ENCODE measurements around the gene MMAB. TPM values are rescaled to one million over a fixed set of nuclear protein-coding genes. Genes with fewer than 3 reads are reported as not detected.
"Not testable (repeated sequence)": the region's sequence is repeated elsewhere in the genome, so short reads cannot be mapped to it uniquely, and the experiment has no call there.

MMAB gene
- total and polyA plus RNA-seq, 4 donors = 47.1 to 101 (median 77.1) TPM

GRCh38 chr12:109604132-109604585, 30.9 kb upstream of the MMAB start:
- peaks cover 1 to 10% (median 8%) of the 10 kb centered on the region in 4 donors for H3K4me1 ChIP-seq (ENCODE audit: control insufficient read depth in 4 of 4, insufficient read depth in 4 of 4, low read length in 3 of 4)
- no peak overlapping the region for H3K9ac ChIP-seq (ENCODE audit: low read depth in 1 of 2, low read length in 2 of 2)
- 66% methylated on average over 3 of the region's 3 CpGs for WGBS
- H3K4me3 ChIP-seq (ENCODE audit: low read depth in 1 of 3, low read length in 3 of 3) = no peak overlapping the region
- H3K27me3 ChIP-seq (ENCODE audit: control insufficient read depth in 4 of 4, insufficient read depth in 4 of 4, low read length in 3 of 4) = no peaks in the 10 kb centered on the region
- no peaks in the 10 kb centered on the region for H3K36me3 ChIP-seq (ENCODE audit: control insufficient read depth in 4 of 4, insufficient read depth in 3 of 4, low read depth in 1 of 4, low read length in 3 of 4)
- no peak overlapping the region for H3K27ac ChIP-seq (ENCODE audit: low read depth in 1 of 2, low read length in 2 of 2)
- H3K9me3 ChIP-seq (ENCODE audit: control insufficient read depth in 4 of 4, low read length in 3 of 4) = no peaks in the 10 kb centered on the region
- TF ChIP-seq HNF4A (conservative IDR thresholded peaks at IDR 0.05) (peak; percentile 78 to 80), SP1 (IDR thresholded peaks at IDR 0.05) (peak; percentile 38), EGR1 (IDR thresholded peaks at IDR 0.05; ENCODE audit: low read depth in 2 of 2) (no peak), RXRA (IDR thresholded peaks at IDR 0.05) (peak in 1 of 2 donors; percentile 53), GABPA (IDR thresholded peaks at IDR 0.05 in 1 of 2, conservative IDR thresholded peaks at IDR 0.05 in 1 of 2) (no peak), YY1 (IDR thresholded peaks at IDR 0.05) (no peak), TAF1 (conservative IDR thresholded peaks at IDR 0.05) (no peak), RAD21 (IDR thresholded peaks at IDR 0.05) (peak in 1 of 2 donors; percentile 39)
- DNase-seq (ENCODE audit: low spot score) = no peak

- H3K9me3 ChIP-seq (ENCODE audit: control insufficient read depth in 4 of 4, low read length in 3 of 4); DNase-seq (ENCODE audit: low spot score); H3K9ac ChIP-seq (ENCODE audit: low read depth in 1 of 2, low read length in 2 of 2); H3K36me3 ChIP-seq (ENCODE audit: control insufficient read depth in 4 of 4, insufficient read depth in 3 of 4, low read depth in 1 of 4, low read length in 3 of 4); H3K27ac ChIP-seq (ENCODE audit: low read depth in 1 of 2, low read length in 2 of 2); H3K27me3 ChIP-seq (ENCODE audit: control insufficient read depth in 4 of 4, insufficient read depth in 4 of 4, low read length in 3 of 4); H3K4me3 ChIP-seq (ENCODE audit: low read depth in 1 of 3, low read length in 3 of 3): not testable (repeated sequence)
- peaks cover 3 to 23% (median 17%) of the 10 kb centered on the region in 4 donors for H3K4me1 ChIP-seq (ENCODE audit: control insufficient read depth in 4 of 4, insufficient read depth in 4 of 4, low read length in 3 of 4)
- 92% methylated on average over 5 of the region's 5 CpGs for WGBS
Measured at GRCh38 chr12:109602132-109602531, 28.8 kb upstream of the MMAB start.

- WGBS = 92% methylated on average over 8 of the region's 8 CpGs
- TF ChIP-seq NR2F2 (IDR thresholded peaks at IDR 0.05) = no peak
- TF ChIP-seq HNF4G (IDR thresholded peaks at IDR 0.05) = no peak
- TF ChIP-seq YY1 (IDR thresholded peaks at IDR 0.05) = no peak
- TF ChIP-seq RXRA (IDR thresholded peaks at IDR 0.05) = no peak
- TF ChIP-seq SP1 (IDR thresholded peaks at IDR 0.05) = no peak
- no peak for TF ChIP-seq TAF1 (conservative IDR thresholded peaks at IDR 0.05)
- no peak for TF ChIP-seq FOXA2 (IDR thresholded peaks at IDR 0.05)
- TF ChIP-seq FOXA1 (IDR thresholded peaks at IDR 0.05) = no peak
- no peak for TF ChIP-seq HNF4A (conservative IDR thresholded peaks at IDR 0.05)
- no peak for TF ChIP-seq EGR1 (IDR thresholded peaks at IDR 0.05; ENCODE audit: low read depth in 2 of 2)
- TF ChIP-seq, protein P1, sequence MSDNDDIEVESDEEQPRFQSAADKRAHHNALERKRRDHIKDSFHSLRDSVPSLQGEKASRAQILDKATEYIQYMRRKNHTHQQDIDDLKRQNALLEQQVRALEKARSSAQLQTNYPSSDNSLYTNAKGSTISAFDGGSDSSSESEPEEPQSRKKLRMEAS (IDR thresholded peaks at IDR 0.05) = no peak
- TF ChIP-seq, protein P2, sequence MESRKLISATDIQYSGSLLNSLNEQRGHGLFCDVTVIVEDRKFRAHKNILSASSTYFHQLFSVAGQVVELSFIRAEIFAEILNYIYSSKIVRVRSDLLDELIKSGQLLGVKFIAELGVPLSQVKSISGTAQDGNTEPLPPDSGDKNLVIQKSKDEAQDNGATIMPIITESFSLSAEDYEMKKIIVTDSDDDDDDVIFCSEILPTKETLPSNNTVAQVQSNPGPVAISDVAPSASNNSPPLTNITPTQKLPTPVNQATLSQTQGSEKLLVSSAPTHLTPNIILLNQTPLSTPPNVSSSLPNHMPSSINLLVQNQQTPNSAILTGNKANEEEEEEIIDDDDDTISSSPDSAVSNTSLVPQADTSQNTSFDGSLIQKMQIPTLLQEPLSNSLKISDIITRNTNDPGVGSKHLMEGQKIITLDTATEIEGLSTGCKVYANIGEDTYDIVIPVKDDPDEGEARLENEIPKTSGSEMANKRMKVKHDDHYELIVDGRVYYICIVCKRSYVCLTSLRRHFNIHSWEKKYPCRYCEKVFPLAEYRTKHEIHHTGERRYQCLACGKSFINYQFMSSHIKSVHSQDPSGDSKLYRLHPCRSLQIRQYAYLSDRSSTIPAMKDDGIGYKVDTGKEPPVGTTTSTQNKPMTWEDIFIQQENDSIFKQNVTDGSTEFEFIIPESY (IDR thresholded peaks at IDR 0.05) = no peak
- TF ChIP-seq, protein P3, sequence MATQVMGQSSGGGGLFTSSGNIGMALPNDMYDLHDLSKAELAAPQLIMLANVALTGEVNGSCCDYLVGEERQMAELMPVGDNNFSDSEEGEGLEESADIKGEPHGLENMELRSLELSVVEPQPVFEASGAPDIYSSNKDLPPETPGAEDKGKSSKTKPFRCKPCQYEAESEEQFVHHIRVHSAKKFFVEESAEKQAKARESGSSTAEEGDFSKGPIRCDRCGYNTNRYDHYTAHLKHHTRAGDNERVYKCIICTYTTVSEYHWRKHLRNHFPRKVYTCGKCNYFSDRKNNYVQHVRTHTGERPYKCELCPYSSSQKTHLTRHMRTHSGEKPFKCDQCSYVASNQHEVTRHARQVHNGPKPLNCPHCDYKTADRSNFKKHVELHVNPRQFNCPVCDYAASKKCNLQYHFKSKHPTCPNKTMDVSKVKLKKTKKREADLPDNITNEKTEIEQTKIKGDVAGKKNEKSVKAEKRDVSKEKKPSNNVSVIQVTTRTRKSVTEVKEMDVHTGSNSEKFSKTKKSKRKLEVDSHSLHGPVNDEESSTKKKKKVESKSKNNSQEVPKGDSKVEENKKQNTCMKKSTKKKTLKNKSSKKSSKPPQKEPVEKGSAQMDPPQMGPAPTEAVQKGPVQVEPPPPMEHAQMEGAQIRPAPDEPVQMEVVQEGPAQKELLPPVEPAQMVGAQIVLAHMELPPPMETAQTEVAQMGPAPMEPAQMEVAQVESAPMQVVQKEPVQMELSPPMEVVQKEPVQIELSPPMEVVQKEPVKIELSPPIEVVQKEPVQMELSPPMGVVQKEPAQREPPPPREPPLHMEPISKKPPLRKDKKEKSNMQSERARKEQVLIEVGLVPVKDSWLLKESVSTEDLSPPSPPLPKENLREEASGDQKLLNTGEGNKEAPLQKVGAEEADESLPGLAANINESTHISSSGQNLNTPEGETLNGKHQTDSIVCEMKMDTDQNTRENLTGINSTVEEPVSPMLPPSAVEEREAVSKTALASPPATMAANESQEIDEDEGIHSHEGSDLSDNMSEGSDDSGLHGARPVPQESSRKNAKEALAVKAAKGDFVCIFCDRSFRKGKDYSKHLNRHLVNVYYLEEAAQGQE (IDR thresholded peaks at IDR 0.05) = no peak
- TF ChIP-seq, protein P4, sequence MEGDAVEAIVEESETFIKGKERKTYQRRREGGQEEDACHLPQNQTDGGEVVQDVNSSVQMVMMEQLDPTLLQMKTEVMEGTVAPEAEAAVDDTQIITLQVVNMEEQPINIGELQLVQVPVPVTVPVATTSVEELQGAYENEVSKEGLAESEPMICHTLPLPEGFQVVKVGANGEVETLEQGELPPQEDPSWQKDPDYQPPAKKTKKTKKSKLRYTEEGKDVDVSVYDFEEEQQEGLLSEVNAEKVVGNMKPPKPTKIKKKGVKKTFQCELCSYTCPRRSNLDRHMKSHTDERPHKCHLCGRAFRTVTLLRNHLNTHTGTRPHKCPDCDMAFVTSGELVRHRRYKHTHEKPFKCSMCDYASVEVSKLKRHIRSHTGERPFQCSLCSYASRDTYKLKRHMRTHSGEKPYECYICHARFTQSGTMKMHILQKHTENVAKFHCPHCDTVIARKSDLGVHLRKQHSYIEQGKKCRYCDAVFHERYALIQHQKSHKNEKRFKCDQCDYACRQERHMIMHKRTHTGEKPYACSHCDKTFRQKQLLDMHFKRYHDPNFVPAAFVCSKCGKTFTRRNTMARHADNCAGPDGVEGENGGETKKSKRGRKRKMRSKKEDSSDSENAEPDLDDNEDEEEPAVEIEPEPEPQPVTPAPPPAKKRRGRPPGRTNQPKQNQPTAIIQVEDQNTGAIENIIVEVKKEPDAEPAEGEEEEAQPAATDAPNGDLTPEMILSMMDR (IDR thresholded peaks at IDR 0.05; ENCODE audit: low read depth, low read length, missing input control) = no peak
- no peak for TF ChIP-seq GABPA (IDR thresholded peaks at IDR 0.05 in 1 of 2, conservative IDR thresholded peaks at IDR 0.05 in 1 of 2)
- TF ChIP-seq ATF3 (IDR thresholded peaks at IDR 0.05) = no peak
- TF ChIP-seq JUND (IDR thresholded peaks at IDR 0.05) = no peak
- TF ChIP-seq RAD21 (IDR thresholded peaks at IDR 0.05) = no peak
- Histone ChIP-seq H3K27me3 (ENCODE audit: control insufficient read depth in 4 of 4, insufficient read depth in 4 of 4, low read length in 3 of 4) (no peaks in the 10 kb centered on the region), H3K9me3 (ENCODE audit: control insufficient read depth in 4 of 4, low read length in 3 of 4) (no peaks in the 10 kb centered on the region), H3K27ac (ENCODE audit: low read depth in 1 of 2, low read length in 2 of 2) (no peak overlapping the region), H3K4me1 (ENCODE audit: control insufficient read depth in 4 of 4, insufficient read depth in 4 of 4, low read length in 3 of 4) (peaks cover 3 to 24% (median 17%) of the 10 kb centered on the region in 4 donors), H3K9ac (ENCODE audit: low read depth in 1 of 2, low read length in 2 of 2) (no peak overlapping the region), H3K36me3 (ENCODE audit: control insufficient read depth in 4 of 4, insufficient read depth in 3 of 4, low read depth in 1 of 4, low read length in 3 of 4) (no peaks in the 10 kb centered on the region), H3K4me3 (ENCODE audit: low read depth in 1 of 3, low read length in 3 of 3) (no peak overlapping the region)
- no peak for DNase-seq (ENCODE audit: low spot score)
Measured at GRCh38 chr12:109601557-109601956, 28.3 kb upstream of the MMAB start.
